Neural progenitor cell (in vitro differentiated cells): ENCODE measurements around the gene ADARB2. TPM values are rescaled to one million over a fixed set of nuclear protein-coding genes. Genes with fewer than 3 reads are reported as not detected.

Experiments
- DNase-seq: peaks from one replicate; pipeline ENCODE4 v3.0.0-alpha.2; 2016; ENCODE audit warnings: low spot score
- H2AFZ ChIP-seq: fragments of 200-600 bp; sonication (generic); replicated peaks from 2 replicates; pipeline ENCODE4 v1.6.1; 2016; ENCODE audit warnings: antibody characterized with exemption
- H3F3A ChIP-seq: fragments of 200-600 bp; sonication (generic); 2 replicates; pipeline ENCODE4 v1.6.1; 2016; ENCODE audit warnings: antibody characterized with exemption, low read depth
- H3K27ac ChIP-seq: fragments of 200-600 bp; sonication (generic); 2 replicates; pipeline ENCODE4 v1.5.1; 2016; ENCODE audit warnings: mild to moderate bottlenecking
- H3K27me3 ChIP-seq: fragments of 200-600 bp; sonication (generic); 2 replicates; pipeline ENCODE4 v1.6.1; 2016; ENCODE audit warnings: mild to moderate bottlenecking, moderate library complexity
- H3K36me3 ChIP-seq: fragments of 200-600 bp; sonication (generic); 2 replicates; pipeline ENCODE4 v1.5.1; 2016
- H3K4me1 ChIP-seq: fragments of 200-600 bp; sonication (generic); 2 replicates; pipeline ENCODE4 v1.6.1; 2016; ENCODE audit warnings: mixed run types
- H3K4me2 ChIP-seq: fragments of 200-600 bp; sonication (generic); 2 replicates; pipeline ENCODE4 v1.6.1; 2016
- H3K4me3 ChIP-seq: fragments of 200-600 bp; sonication (generic); 2 replicates; pipeline ENCODE4 v1.5.1; 2016
- H3K79me2 ChIP-seq: fragments of 200-600 bp; sonication (generic); 2 replicates; pipeline ENCODE4 v1.6.1; 2016; ENCODE audit warnings: low read depth
- H3K9ac ChIP-seq: fragments of 200-600 bp; sonication (generic); 2 replicates; pipeline ENCODE4 v1.6.1; 2016
- H3K9me3 ChIP-seq: fragments of 200-600 bp; sonication (generic); 2 replicates; pipeline ENCODE4 v1.5.1; 2016; ENCODE audit warnings: low read depth
- H4K20me1 ChIP-seq: fragments of 200-600 bp; sonication (generic); 2 replicates; pipeline ENCODE4 v1.6.1; 2016; ENCODE audit warnings: low read depth
- H3K27ac Mint-ChIP-seq: 3 replicates; pipeline ENCODE4 v1.8.0; 2021; ENCODE audit warnings: mixed read lengths
- H3K27me3 Mint-ChIP-seq: 2 replicates; pipeline ENCODE4 v1.8.0; 2022; ENCODE audit warnings: low read depth, mild to moderate bottlenecking, inconsistent platforms, moderate library complexity, mixed read lengths; ENCODE audit not compliant: insufficient read depth
- H3K36me3 Mint-ChIP-seq: 3 replicates; pipeline ENCODE4 v1.8.0; 2021; ENCODE audit warnings: mixed read lengths
- H3K4me1 Mint-ChIP-seq: 3 replicates; pipeline ENCODE4 v1.8.0; 2021; ENCODE audit warnings: mixed read lengths
- H3K4me3 Mint-ChIP-seq: 3 replicates; pipeline ENCODE4 v1.8.0; 2021; ENCODE audit warnings: mild to moderate bottlenecking, moderate library complexity, mixed read lengths
- H3K9me3 Mint-ChIP-seq: 3 replicates; pipeline ENCODE4 v1.8.0; 2020; ENCODE audit warnings: mixed read lengths
- CTCF ChIP-seq: fragments of 200-600 bp; sonication (generic); IDR thresholded peaks from 2 replicates; pipeline ENCODE4 v1.5.1; 2017; ENCODE audit warnings: antibody characterized with exemption, mild to moderate bottlenecking
- EZH2 ChIP-seq: fragments of 200-600 bp; sonication (generic); IDR thresholded peaks from 2 replicates; pipeline ENCODE4 v1.6.1; 2017; ENCODE audit warnings: antibody characterized with exemption, mild to moderate bottlenecking, moderate library complexity
- EZH2phosphoT487 ChIP-seq: fragments of 200-600 bp; sonication (generic); IDR thresholded peaks from 2 replicates; pipeline ENCODE4 v1.6.1; 2017; ENCODE audit warnings: antibody characterized with exemption
- total RNA-seq: library from RNA; depleted of rRNA; stranded (reverse); fragments of >200 nt; gene quantifications from 2 replicates; pipeline ENCODE4 v1.2.3, GENCODE V29; 2015; ENCODE audit warnings: low replicate concordance

Gene ADARB2
- total RNA-seq, 1 donor from 2014 or later = not detected

- H3K9me3 Mint-ChIP-seq = no peaks in the 10 kb centered on the region
- Histone ChIP-seq H2AFZ (no peak overlapping the region), H3K27ac (no peak overlapping the region), H3F3A (no peaks in the 10 kb centered on the region), H4K20me1 (no peaks in the 10 kb centered on the region), H3K36me3 (no peaks in the 10 kb centered on the region), H3K4me2 (no peak overlapping the region), H3K4me1 (no peaks in the 10 kb centered on the region), H3K9ac (no peak overlapping the region), H3K27me3 (no peaks in the 10 kb centered on the region), H3K4me3 (no peak overlapping the region), H3K9me3 (no peaks in the 10 kb centered on the region), H3K79me2 (no peaks in the 10 kb centered on the region)
- peaks cover 6% of the 10 kb centered on the region for H3K27me3 Mint-ChIP-seq
- no peaks in the 10 kb centered on the region for H3K36me3 Mint-ChIP-seq
- no peak for DNase-seq
- H3K4me3 Mint-ChIP-seq = no peak overlapping the region
- TF ChIP-seq EZH2phosphoT487 (no peak), EZH2 (no peak), CTCF (no peak)
- H3K27ac Mint-ChIP-seq = no peak overlapping the region
- H3K4me1 Mint-ChIP-seq = no peaks in the 10 kb centered on the region
These were observed 10.5 kb downstream of the ADARB2 start for GRCh38 chr10:1726861-1727260.

- Histone ChIP-seq H3K9me3 (no peaks in the 10 kb centered on the region), H3K9ac (no peak overlapping the region), H4K20me1 (no peaks in the 10 kb centered on the region), H3K79me2 (no peaks in the 10 kb centered on the region), H3K4me2 (no peak overlapping the region), H3K27ac (no peak overlapping the region), H3F3A (no peaks in the 10 kb centered on the region), H3K4me1 (no peaks in the 10 kb centered on the region), H2AFZ (no peak overlapping the region), H3K4me3 (no peak overlapping the region), H3K36me3 (no peaks in the 10 kb centered on the region), H3K27me3 (no peaks in the 10 kb centered on the region)
- no peak for DNase-seq
- Mint-ChIP-seq H3K4me1 (no peaks in the 10 kb centered on the region), H3K36me3 (no peaks in the 10 kb centered on the region), H3K27me3 (peaks cover 6% of the 10 kb centered on the region), H3K27ac (no peak overlapping the region), H3K4me3 (no peak overlapping the region), H3K9me3 (no peaks in the 10 kb centered on the region)
- TF ChIP-seq EZH2 (no peak), EZH2phosphoT487 (no peak), CTCF (no peak)
These were observed 12.3 kb downstream of the ADARB2 start for GRCh38 chr10:1724921-1725488.

GRCh38 chr10:1716839-1717238 is 20.5 kb downstream of the ADARB2 start:
- H3K27me3 ChIP-seq = no peaks in the 10 kb centered on the region
- Mint-ChIP-seq H3K4me3 (no peak overlapping the region), H3K9me3 (no peaks in the 10 kb centered on the region), H3K4me1 (peaks cover 19% of the 10 kb centered on the region), H3K36me3 (no peaks in the 10 kb centered on the region), H3K27me3 (peaks cover 3% of the 10 kb centered on the region), H3K27ac (no peak overlapping the region)
- no peaks in the 10 kb centered on the region for H3K79me2 ChIP-seq
- H3K4me3 ChIP-seq = no peak overlapping the region
- no peaks in the 10 kb centered on the region for H4K20me1 ChIP-seq
- TF ChIP-seq CTCF = no peak
- no peak for DNase-seq
- H3K9ac ChIP-seq = no peak overlapping the region
- H3K27ac ChIP-seq = no peak overlapping the region
- no peaks in the 10 kb centered on the region for H3K9me3 ChIP-seq
- H3K36me3 ChIP-seq = no peaks in the 10 kb centered on the region
- peaks cover 13% of the 10 kb centered on the region for H3K4me1 ChIP-seq
- H3F3A ChIP-seq = no peaks in the 10 kb centered on the region
- H3K4me2 ChIP-seq = no peak overlapping the region
- H2AFZ ChIP-seq = no peak overlapping the region
